ES-I3 (cell line): Measurements from ENCODE around the gene GAST.

Source experiments
- H3K36me3 ChIP-seq: 2 replicates; pipeline ENCODE4 v1.6.1; 2013; ENCODE audit warnings: mild to moderate bottlenecking, low read length, control low read depth, moderate library complexity; ENCODE audit not compliant: insufficient read depth
- H3K4me1 ChIP-seq: 2 replicates; pipeline ENCODE4 v1.6.1; 2013; ENCODE audit warnings: mild to moderate bottlenecking, control low read depth, low read length; ENCODE audit not compliant: insufficient read depth
- H3K9ac ChIP-seq: 2 replicates; pipeline ENCODE4 v1.6.1; 2013; ENCODE audit warnings: low read depth, mild to moderate bottlenecking, low read length, moderate library complexity
- H3K9me3 ChIP-seq: 2 replicates; pipeline ENCODE4 v1.6.1; 2013; ENCODE audit warnings: mild to moderate bottlenecking, low read length, moderate library complexity; ENCODE audit not compliant: control insufficient read depth, insufficient read depth

Gene GAST

DNA sequence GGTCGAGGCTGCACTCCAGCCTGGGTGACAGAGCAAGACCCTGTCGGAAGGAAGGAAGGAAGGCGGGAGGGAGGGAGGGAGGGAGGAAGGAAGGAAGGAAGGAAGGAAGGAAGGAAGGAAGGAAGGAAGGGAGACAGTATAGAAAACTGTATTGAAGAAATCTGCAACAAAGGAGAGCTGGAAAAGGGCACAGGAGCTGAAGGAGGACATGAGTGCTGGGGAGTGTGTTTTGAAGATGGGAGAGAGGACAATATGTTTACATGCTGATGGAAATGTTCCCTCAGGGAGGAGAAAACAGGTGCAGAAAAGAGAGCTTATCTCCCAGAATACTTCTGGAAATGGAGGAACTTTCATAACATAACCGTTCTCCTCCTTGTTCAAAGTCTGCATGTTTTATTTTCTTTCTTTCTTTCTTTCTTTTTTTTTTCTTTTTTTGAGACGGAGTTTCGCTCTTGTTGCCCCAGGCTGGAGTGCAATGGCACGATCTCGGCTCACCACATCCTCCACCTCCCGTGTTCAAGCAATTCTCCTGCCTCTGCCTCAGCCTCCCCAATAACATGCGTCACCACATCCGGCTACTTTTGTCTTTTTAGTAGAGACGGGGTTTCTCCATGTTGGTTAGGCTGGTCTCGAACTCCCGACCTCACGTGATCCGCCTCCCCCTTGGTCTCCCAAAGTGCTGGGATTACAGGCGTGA lies 25.0 kb downstream of the GAST start:
- H3K36me3 ChIP-seq, result no peaks in the 10 kb centered on the region
- no peak overlapping the region for H3K9ac ChIP-seq
- H3K4me1 ChIP-seq, result peaks cover 6% of the 10 kb centered on the region
- no peaks in the 10 kb centered on the region for H3K9me3 ChIP-seq

DNA sequence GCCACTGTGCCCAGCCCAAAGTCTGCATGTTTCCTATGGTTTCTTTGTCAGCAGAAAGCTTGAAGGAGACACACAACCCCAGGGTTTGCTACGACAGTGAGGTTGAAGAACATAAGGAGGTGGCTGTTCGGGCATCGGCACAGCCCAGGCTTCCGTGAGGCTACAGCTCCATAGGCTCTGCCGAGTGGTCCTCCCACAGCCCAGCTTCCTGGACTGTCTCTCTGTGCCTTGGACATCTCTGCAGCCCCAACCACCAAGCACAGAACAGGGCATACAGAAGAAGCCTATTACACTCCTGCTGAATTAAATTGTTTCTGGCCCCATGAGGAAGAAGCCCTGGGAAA lies 25.5 kb downstream of the GAST start:
- peaks cover 6% of the 10 kb centered on the region for H3K4me1 ChIP-seq
- H3K9ac ChIP-seq, result no peak overlapping the region
- H3K36me3 ChIP-seq, result no peaks in the 10 kb centered on the region
- H3K9me3 ChIP-seq, result no peaks in the 10 kb centered on the region

DNA sequence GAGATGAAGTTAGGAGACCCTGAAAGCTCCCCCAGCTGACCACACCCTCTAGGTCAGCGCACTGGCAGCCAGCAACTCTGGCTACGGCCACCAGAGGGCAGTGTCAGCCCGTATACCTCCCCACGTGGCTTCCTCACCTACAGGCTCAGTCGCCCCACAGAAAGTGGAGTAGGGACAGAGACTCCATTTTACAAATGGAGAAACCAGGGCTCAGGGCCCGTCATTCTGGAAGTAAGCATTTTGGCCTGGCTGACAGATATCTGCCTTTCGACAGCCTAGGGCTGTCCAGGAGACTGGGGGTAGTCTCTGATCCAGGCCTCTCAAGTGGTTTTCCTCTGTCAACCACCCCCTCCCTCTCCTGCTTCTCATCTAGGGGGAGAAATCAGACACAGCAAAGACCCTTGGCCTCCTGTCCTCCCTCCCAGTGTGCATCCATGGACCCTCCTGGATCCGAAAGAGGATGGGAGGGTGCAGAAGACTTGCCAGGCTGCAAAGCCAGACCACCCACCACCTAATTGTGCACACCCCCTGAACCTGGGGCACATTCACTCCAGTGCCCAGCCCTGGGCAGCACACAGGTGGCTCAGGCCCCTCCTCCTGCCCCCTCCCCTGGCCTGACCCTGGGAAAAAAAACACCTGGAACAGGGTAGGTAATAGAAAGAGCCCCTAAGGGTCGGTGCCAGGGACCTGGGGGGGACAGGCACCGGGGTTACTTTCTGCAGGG lies 26.1 kb downstream of the GAST start:
- Histone ChIP-seq H3K4me1 (peaks cover 6% of the 10 kb centered on the region), H3K9ac (peak overlapping the region; percentile 17; the same call in 1 of the 2 replicates), H3K36me3 (no peaks in the 10 kb centered on the region), H3K9me3 (no peaks in the 10 kb centered on the region)

DNA sequence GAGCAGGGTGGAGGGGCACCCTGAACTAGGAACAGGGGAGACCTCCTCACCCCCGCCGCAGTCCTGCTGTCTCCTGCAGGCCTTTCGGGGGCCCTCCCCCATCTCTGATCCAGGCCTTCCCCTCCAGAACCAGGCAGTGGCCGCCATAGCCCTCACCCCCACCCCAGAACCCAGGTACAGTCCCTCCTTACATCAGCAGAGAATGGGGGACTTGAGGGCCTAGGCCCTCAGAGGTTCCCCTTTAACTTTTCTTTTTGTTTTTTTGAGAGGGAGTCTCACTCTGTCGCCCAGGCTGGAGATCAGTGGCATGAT lies 26.6 kb downstream of the GAST start:
- no peaks in the 10 kb centered on the region for H3K9me3 ChIP-seq
- peaks cover 6% of the 10 kb centered on the region for H3K4me1 ChIP-seq
- H3K9ac ChIP-seq, result no peak overlapping the region
- H3K36me3 ChIP-seq, result no peaks in the 10 kb centered on the region

DNA sequence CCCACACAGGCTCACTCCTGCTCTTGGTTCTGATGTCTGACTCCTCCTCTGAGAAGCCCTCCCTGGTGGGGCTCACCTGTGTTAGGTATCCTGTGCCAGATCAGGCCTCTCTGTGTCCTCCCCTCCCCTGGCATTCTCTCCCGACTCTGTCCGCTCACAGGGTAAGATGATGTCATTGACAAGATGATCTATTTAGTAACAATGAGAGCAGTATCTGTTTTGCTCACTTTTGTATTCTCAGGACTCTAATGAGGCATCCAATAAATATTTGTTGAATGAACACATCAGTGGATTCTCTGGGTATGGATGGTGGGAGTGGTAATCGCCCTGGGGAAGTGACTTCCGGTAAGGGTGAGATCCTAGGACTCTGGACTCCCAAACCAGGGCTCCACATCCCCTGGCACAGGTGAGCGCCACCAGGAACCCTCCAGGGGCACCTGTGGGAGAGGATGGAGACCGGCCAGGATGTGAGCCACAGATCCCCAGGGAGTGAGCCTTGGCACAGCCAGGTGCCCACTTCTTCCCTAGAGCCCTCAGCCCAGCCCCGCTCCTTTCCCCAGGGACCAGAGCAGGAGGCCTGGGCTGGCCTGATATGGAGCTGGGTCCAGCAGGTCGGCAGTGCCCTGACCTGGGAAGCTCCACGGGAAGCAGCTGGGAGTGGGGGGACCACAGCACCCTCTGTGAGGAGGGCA lies 27.7 kb downstream of the GAST start:
- no peaks in the 10 kb centered on the region for H3K9me3 ChIP-seq
- H3K4me1 ChIP-seq, result peaks cover 6% of the 10 kb centered on the region
- no peaks in the 10 kb centered on the region for H3K36me3 ChIP-seq
- no peak overlapping the region for H3K9ac ChIP-seq

DNA sequence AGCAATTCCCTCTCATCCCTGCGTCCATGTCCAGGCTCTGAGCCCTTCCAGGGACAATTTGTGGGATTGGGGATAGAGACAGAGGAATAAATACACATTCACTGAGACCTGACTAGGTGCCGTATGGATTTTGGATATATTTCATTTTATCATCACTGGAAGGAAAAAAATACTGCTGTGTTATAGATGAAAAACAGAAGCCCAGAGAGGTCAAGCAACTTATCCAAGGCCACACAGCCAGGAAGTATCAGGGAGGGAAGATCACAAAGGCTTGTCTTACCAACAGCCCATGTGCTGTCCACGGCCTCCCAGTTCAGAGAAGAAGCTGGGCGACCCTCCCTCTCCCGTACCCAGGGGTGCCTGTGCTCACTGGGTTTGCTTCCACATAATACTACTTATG lies 28.4 kb downstream of the GAST start:
- Histone ChIP-seq H3K9me3 (no peaks in the 10 kb centered on the region), H3K9ac (no peak overlapping the region), H3K4me1 (peaks cover 6% of the 10 kb centered on the region), H3K36me3 (no peaks in the 10 kb centered on the region)

DNA sequence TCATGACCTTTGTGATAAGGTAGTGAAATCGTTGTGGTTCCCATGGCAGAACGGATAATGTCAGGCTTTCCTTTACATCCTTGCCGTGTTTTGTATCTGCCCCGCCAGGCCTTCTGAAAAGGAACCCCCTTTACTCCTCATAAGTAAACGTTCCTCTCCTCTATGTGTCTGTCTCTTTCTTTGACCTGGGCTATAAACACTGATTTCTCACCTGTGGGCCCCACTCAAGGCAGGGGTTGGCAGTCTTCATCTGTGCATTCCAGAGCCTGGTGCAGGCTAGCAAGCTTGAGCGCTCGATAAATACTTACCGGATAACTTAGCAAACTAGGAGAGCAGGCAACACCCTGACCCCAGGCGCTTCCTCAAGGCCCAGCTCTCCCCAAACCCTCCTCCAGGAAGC lies 29.6 kb downstream of the GAST start:
- H3K36me3 ChIP-seq, result no peaks in the 10 kb centered on the region
- H3K9me3 ChIP-seq, result no peaks in the 10 kb centered on the region
- peaks cover 6% of the 10 kb centered on the region for H3K4me1 ChIP-seq
- no peak overlapping the region for H3K9ac ChIP-seq

DNA sequence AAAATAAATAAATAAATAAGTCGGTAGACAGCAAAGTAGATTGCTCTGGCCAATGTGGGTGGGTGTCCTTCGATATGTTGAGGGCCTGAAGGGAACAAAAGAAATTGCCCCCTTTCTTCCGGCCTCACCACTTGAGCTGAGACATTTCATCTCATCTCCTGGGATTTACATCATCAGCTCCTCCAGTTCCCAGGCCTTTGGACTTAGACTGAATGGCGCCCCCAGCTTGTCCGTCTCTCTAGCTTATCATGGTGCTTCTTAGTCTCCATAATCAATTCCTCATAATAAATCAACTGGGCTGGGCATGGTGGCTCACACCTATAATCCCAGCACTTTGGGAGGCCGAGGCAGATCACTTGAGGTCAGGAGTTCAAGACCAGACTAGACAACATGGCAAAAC lies 36.1 kb downstream of the GAST start:
- no peaks in the 10 kb centered on the region for H3K36me3 ChIP-seq
- no peaks in the 10 kb centered on the region for H3K9me3 ChIP-seq

DNA sequence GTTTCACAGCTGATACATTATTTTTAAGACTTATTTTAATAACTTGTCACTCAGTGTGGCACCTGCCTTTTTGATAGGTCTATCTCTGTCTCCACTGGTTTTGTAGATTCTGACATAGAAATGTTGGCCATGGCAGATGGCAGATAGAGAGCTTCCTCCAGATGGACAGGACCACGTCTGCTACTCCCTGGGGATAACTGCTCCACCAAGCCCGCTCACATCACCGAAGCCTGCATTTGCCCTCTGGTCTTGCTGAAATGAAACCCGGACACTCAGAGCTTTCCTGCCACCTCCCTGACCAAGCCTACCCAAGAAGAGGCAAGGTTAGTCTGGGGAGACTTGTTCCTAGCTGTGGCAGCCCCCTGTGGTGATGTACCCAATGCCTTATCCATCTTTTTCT lies 38.7 kb downstream of the GAST start:
- no peak overlapping the region for H3K9ac ChIP-seq
- H3K9me3 ChIP-seq, result no peaks in the 10 kb centered on the region
- H3K36me3 ChIP-seq, result no peaks in the 10 kb centered on the region
- H3K4me1 ChIP-seq, result no peaks in the 10 kb centered on the region

More for the DNA sequence above, 36.1 kb downstream of the GAST start:
- no peaks in the 10 kb centered on the region for H3K4me1 ChIP-seq
- no peak overlapping the region for H3K9ac ChIP-seq

DNA sequence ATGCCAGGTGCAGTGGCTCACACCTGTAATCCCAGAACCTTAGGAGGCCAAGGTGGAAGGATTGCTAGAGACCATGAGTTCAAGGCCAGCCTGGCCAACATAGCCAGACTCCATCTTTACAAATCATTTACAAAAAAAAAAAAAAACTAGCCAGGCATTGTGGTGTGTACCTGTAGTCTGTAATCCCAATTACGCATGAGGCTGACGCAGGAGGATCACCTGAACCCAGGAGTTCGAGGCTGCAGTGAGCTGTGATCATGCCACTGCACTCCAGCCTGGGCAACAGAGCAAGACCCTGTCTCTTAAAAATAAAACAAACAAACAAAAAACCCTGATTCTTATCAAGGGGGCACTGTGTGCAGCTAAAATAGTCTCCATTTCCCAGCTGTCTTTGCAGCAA lies 39.2 kb downstream of the GAST start:
- Histone ChIP-seq H3K9ac (no peak overlapping the region), H3K9me3 (no peaks in the 10 kb centered on the region), H3K4me1 (no peaks in the 10 kb centered on the region), H3K36me3 (no peaks in the 10 kb centered on the region)

DNA sequence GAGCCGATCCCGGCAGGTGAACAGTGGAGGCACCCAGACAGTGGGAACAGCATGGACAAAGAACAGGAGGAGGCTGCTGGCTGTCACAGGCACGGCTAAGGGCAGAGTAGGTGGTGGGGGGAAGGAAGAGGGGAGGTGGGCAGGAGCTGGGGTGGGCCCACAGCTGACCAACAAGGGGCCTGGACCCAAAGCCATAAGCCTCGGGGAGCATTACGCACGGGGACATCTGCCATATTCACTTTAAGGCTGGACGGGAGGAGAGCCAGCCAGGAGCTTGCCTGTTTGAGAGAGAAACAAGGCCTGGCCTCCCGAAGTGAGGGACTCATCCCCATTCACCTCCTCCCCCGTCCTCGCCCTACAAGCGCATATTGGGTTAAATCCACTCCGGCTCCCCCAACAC lies 41.9 kb downstream of the GAST start:
- H3K9me3 ChIP-seq, result no peaks in the 10 kb centered on the region
- no peak overlapping the region for H3K9ac ChIP-seq
- H3K36me3 ChIP-seq, result peaks cover 8% of the 10 kb centered on the region
- H3K4me1 ChIP-seq, result no peaks in the 10 kb centered on the region

DNA sequence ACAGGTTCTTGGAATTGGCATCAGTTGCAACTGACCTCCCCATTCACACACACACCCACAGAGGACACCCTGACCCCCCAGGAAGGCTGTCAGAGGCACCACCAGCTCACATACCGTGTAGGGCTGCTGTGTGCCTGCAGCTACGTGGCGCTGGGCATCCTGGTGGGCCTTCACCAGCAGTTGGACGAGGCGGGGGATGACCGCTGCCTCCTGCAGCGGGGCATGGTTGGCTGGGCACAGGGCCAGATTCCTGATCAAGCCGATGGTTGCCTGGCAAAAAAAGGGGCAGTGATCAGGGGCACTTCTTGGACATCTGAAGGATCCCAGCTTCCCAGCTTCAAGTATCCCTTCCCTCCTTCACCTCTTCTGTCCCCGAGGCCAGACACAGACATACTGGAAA lies 46.5 kb downstream of the GAST start:
- Histone ChIP-seq H3K9ac (no peak overlapping the region), H3K4me1 (no peaks in the 10 kb centered on the region), H3K36me3 (peaks cover 15% of the 10 kb centered on the region), H3K9me3 (no peaks in the 10 kb centered on the region)

DNA sequence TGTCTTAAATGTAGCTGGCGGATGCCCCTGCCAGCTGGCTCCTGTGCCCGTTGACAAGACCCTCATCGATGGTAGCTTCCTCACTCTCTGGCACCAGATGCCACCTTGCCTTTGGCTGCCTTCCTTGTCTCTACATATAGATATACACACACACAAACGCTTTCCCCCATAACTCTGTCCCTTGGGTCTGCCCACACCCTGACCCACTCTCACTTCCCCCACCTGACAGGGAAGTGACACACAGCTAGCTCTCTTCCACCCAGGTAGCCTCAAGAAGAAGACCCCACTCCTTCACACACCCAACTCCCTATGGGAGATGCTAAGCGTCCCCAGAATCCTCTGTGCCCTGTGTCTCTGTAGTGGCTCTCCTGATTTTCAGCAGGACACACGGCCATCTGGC lies 48.7 kb downstream of the GAST start:
- Histone ChIP-seq H3K9ac (no peak overlapping the region), H3K36me3 (peaks cover 19% of the 10 kb centered on the region), H3K9me3 (no peaks in the 10 kb centered on the region), H3K4me1 (no peaks in the 10 kb centered on the region)

DNA sequence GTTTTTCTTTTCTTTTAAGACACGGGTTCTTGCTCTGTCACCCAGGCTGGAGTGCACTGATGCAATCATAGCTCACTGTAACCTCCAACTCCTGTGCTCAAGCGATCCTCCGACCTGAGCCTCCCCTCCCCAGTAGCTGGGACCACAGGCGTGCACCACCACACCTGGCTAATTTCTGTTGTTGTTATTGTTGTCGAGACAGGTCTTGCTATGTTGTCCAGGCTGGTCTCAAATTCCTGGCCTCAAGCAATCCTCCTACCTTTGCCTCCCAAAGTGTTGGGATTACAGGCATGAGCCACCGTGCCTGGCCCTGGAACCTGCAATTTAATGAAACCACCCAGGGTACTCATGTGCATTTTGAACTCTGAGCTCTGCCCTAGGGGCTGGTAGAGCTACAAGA lies 50.3 kb downstream of the GAST start:
- Histone ChIP-seq H3K4me1 (no peaks in the 10 kb centered on the region), H3K9ac (no peak overlapping the region), H3K9me3 (no peaks in the 10 kb centered on the region), H3K36me3 (peaks cover 20% of the 10 kb centered on the region)

DNA sequence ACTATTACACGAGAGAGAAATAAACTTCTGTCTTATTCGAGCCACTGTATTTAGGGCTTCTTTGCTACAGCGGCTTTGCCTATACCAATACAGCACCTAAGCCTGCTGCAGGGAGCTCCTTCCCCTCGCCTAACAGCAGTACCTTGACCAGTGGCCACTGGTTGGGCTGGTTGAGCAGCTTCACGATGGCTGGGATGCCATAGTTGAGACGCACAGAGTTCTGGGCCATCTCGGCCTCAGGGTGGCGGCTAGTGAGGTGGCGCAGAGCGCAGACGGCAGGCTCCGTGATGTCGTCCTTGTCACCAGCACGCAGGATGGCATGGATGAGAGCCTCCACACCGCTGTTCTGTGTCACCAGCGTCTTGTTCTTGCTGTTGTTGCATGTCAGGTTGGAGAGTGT lies 50.7 kb downstream of the GAST start:
- H3K9ac ChIP-seq, result no peak overlapping the region
- peaks cover 17% of the 10 kb centered on the region for H3K36me3 ChIP-seq
- no peaks in the 10 kb centered on the region for H3K9me3 ChIP-seq
- H3K4me1 ChIP-seq, result no peaks in the 10 kb centered on the region
